Fibroblast of skin of back (primary cell): Measurements from ENCODE around the gene CORO2A.
"Not testable (repeated sequence)": the region's sequence is repeated elsewhere in the genome, so short reads cannot be mapped to it uniquely, and the experiment has no call there.

Experiments used
- DNase-seq: peaks from one replicate; pipeline ENCODE4 v3.0.0-alpha.2; 2013

Gene CORO2A

DNA sequence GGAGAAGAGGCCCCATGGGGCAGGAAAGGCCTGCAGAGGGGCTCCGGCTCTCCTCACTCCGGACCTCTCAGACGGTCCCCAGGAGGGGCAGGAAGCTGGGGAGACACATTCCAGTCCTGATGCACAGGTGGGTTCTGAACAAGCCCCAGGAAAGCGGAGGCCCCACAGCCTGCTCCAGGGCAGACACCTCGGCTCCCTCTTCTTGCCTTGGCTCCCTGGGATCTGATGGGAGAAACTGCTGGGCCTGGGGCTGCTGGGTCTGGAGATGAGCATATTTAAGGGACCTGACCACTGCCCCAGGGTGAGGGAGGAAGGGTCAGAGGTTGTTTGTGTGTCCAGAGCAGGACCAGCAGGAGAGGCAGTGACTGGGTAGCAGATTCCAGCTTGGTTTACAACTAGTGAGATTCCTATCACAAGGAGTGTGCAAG, 1.2 kb downstream of the CORO2A start:
- DNase-seq = no peak

DNA sequence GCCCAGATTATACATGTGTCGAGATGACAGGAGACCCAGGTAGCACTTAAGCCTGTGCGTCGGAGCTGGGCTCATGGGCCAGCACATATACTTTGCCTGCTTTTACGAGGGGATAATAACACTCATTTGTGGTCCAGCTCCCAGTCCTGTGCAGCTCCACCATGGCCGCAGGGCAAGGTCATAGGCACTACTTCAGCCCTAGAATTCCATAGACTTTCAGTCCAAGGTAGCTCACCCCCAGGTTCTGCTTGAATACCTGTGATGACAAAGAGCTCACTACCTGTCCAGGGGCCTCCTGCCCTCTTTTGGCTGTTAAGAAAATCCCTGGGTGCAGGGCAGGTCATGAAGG, 1.7 kb downstream of the CORO2A start:
- no peak for DNase-seq

DNA sequence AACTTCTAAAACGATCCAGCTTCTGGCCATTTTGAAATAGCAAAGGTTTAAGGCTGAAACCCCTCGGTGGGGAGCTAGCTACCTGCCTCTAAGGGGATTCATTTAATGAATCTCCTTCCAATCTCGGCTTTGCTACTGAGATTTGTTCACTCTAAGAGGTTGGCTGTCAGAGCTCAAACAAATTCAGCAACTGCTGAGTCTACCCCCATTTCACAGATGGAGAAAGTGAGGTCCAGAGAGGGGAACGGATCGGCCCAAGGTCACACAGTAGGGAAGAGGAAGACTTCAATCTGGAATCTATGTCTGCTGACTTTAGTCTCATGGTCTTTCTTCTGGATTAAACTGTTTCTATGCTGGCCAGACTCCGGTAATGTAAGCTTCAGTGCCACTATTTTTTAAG, 3.0 kb downstream of the CORO2A start:
- DNase-seq = no peak

DNA sequence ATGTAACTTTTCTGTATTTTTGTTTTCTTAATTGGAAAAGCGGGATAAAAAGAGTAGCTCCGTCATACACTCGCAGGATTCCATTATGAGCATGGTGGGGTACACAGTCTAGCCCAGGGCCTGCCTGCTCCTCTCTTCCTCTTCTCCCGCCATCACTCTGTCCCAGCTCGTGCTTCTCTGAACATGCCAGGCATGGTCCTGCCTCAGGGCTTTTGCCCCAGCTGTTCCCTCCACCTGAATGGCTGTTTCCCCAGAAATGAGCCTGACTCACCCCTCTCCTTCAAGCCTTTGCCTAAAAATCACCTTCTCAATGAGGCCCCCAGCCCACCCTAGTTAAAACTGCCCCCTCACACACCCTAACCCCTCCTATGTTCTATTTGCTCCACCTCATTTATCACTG, 4.5 kb downstream of the CORO2A start:
- no peak for DNase-seq

DNA sequence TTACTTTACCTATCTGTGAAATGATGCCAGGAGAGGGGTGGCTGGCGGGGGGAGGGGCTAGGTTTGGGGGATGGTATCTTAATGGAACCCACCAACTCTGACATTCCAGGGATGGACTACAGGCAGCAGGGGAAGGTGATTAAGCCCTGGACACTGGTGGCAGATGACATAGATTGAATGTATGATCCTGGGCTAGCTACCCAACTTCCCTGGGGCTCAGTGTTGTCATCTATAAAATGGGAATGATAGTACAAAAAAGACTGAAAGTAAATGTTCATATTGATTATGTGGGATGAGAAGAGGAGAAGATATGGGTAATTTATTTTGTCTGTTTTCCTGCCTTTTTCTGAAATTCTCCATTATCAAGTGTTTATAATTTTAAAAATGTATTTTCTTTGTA, 6.2 kb downstream of the CORO2A start:
- no peak for DNase-seq

DNA sequence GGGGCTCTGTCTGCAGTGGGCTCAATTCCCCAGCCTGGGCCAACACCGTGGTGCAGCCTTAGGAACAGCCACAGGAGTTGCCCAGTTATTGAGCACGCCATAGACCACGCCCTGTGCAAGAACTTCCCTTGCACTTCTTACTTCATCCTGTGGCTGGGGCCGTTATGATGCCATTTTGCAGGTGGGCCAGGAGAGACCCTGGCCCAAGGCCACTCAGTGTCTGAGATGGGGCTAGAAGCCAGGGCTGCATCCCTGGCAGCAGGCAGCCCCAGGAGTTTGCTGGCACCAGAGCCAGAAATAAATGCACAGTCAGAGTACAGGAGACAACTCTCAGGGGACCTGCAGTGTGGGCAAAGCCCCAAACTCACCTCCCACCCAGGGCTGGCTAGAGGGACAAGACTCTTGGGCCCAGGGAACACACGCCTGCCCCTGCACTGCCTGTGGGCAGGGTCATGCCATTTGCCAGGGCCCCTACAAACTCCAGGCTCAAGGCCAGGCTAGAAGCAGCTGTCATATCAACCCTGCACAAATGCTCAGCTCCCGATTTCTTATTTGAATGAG, 6.7 kb downstream of the CORO2A start:
- DNase-seq = no peak

DNA sequence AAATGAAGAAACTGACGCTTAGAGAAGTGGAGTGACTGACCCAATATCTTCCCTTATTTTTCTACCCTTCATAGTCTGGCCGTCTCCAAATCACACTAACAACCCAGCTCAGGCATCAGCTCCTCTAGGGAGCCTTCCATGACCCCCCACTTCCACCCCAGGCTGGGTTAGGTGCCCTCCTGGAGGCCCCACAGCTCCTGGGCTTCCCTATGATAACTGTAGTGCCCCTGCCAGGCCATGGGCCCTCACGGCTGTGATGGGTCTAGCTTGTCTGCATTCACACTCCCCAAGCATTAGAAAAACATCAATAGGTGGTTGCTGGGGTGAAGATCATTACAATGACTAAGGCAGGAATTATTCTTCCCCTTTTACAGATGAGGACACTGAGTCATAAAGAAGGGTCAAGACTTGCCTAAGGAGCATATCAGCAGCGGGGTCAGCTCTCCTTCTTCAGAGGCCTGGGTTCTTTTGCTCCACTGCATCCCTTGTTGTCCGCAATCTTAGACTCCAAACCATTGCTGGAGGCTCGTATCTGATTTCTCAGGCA, 7.3 kb downstream of the CORO2A start:
- no peak for DNase-seq

DNA sequence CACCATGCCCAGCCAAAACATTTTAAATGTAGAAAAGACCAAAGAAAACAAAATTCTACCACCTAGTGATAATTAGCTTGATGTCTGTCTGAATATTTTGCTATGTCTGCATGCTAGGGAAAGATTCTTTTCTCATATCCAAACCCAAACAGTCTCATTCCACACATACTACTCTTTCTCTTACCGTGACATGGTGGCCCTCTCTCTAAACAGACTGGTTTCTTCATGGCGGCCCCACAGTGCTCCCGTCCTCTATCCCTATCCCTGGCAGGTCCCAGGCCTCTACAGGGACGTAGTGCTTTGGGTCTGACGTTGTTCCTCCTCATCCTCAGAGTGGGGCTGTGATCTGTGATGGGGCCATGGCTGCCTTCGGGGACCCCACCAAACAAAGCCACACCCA, 8.1 kb downstream of the CORO2A start:
- DNase-seq = no peak

DNA sequence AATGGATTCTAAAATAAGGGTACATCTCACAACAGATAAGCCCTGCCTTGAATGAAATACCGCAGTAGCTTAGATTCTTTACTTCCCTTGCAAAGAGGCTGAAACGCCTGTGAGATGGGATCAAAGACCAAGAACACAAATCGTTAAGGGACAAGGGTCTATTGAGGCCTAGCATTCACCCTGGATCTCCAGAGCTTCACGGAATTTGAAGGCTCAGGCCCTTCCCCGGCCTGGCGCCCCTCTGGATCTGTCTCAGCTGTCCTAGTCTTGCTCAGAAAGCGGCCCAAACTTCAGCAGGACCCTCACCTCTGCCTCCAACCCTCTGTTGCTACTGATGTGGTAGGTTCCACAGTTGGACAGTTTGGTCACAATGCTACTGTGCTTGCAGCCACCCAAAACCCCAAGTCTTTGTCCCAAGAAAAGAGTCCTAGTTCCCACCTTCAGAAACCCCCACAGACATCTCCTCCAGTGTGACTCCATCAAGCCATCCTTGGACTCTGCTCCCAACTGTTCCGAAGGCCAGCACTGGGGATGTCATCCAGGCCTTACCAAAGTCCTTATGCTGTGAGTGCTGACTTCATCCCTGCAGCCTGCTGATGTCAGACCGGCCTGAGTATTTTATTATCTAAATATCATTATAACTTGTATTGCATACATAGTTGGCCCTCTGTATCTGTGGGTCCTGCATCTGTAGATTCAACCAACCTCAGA, 9.4 kb downstream of the CORO2A start:
- DNase-seq = no peak

DNA sequence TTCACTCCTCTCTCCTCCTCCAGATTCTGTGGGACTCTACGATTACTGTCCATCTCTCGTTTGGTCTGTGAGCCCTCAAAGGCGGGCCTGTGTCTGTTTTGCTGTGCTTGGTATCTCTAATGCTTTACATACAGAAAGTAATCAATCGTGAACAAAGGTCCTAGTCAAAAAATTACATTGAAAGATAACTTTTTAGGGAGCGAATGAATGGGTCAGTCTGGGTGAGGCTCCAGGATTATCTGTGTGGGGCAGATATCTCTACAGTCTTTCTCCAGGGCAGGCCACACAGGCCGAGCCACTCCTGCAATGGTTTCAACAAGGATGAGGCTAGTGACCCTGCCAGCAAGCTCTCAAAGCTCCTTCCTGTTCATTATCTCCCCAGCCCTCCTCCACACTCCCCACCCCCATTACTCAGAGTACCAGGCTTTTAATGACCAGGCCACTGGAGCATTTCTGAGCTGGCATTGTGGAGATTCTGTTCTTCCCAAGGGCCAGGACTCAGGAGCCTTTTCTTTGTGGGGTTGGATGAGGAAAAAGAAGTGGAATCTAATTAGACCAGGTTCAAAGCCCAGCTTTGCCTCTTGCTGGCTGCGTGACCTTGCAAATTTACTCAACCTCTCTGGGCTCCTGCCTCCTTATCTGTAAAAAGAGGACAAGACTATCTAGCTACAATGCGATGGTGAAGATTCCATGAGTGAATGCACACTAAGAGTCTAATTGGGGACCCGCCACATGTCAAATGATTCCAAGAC, 10.2 kb downstream of the CORO2A start:
- no peak for DNase-seq

DNA sequence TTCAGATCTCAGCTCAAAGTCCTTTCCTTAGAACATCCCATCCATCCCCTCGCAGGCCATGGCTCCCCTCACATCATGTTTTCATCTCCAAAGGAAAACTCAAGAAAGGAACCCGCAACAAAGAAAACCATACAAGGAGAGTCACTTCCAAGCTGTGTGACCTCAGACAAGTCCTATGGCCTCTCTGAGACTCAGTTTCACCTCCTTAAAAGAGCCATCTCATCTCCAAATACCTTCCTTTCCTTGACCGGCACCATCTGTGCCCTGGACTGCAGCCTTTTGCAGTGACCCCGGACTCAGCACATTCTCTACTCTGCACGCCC, 10.7 kb downstream of the CORO2A start:
- no peak for DNase-seq

DNA sequence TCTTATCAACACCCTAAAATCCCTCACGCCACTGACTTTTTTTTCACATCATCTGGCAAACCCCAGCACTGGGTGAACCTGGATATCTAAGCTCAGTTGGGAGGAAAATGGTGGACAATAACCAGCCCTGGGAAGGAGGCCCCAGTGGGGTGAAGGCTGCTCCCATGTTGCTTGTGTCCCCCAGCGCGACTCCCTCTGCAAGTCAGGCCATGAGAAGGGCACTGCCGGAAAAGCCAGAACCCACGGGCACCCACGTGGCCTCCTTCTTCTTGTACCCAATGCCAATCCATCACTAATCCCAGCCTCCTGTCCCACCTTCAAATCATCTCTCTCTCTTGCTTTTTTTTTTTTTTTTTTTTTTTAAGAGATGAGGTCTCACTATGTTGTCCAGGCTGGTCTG, 11.4 kb downstream of the CORO2A start:
- DNase-seq = no peak

DNA sequence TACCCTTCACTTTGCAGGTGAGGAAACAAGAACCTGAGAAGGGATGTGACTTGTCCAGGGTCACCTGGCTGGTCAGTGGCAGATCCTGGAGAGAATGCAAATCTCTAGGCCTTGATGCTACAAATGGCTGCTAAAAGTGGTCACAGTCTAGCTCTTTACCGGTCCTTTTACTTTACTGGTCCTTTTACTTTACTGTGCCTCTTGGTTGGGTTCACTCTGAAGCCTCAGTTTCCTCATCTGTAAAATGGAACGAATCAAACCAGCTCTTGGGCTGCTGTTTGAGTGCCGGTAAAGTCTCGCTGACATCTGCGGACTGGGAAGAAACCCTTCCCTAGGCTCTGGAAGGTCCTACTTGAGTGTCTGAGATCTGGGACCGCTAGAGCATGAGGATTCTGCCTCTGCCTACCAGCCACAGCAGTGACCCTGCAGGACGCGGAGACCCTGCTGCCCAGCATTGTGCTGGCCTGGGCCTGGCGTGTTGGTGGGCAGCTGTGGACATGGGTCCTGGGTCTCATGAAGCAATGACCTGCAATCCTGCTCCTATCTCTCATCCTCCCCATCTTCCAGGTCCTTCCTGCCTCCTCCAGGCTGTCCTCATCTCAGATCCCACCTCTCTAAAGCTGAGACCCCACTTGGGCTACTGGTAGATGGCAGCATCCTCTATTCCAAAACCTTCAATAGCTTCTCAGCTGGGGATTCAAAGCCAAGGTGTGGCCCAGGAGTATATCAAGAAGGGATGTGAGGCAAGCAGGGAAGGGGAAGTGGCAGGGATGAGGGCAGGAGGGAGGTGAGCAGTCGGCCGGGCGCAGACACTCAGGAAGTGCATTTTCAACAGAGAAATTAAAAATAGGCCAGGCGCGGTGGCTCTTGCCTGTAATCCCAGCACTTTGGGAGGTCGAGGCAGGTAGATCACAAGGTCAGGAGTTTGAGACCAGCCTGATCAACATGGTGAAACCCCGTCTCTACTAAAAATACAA, 13.3 kb downstream of the CORO2A start:
- no peak for DNase-seq

DNA sequence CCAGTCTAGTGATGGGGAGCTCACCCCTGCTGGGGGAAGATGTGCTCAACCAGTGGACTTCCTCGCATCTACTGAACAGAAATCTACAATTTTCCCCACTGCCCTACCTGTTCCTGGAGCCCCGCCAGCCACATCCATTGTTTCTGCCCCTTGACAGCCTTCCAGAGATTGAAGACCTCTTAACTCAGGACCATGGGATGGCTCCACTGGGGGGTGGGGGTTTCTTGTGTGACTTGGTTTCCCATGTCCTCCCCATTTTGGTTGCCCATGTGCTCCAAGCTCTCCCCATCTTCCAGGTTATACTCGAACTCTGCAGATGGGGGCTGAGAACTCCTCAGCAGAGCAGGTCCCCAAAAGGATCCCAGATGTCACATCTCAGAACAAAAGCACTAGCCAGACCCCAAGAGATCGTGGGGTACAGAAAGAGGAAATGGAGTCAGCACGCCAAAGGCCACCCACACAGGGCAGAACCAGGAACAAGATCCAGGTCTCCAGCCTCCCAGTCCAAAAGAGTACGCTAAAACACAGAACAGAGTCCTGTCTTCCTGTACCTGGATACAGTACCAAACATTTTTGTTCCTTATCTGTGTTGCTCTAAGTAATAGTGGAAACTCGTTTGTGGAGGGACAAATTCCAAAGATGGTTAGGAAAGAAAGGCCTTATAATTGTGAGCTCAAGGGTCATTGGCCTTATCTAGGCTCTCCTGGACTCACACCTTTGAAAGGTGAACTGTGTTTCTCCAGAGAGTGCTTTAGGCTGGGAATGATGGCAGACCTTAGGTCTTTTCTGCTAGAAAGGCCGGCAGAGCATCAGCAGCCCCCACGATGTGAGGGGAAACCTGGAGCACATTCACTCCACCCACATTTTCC, 15.8 kb downstream of the CORO2A start:
- no peak for DNase-seq

DNA sequence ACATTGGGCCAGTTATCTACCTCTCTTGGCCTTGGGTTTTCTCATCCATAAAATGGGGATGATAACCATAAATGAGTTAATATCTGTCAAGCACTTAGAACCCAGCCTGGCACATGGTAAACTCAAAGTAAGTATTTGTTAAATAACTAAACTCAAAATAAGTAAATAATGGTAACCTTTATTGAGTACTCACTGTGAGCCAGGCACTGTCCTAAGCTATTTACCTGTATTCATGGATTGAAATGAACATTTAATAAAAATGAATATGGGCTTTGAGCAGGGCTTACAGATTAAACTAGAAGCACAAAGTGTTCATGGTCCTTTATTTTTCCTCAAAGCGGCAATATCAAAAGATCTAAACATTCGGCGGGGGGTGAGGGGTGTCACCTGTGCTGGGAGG, 16.7 kb downstream of the CORO2A start:
- no peak for DNase-seq

DNA sequence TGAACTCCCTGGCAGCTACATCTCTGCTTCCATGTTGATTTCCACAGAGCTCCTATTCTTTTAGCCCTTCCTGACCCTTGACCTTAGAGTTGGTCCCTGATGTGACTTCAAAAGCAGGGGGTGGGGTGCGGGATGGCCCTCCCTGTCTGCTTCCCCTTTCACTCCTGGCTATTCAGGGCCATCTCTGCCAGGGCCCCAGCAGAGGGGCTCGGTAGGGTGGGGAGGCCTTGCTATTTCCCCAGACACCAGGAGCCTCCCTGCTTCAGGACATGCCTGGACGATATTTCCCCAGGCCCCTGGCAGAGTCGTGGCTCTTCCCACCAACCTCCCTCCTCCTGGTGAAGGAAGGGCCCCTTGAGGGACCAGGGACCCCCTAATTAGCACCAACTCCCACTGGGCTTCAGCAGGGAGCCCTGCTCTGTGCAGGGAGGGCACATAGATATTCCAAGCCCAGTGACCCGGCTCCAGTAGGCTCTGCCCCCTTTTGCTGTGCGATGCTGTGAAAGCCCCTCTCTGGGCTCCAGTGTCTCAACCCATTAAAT, 17.3 kb downstream of the CORO2A start:
- DNase-seq = no peak

DNA sequence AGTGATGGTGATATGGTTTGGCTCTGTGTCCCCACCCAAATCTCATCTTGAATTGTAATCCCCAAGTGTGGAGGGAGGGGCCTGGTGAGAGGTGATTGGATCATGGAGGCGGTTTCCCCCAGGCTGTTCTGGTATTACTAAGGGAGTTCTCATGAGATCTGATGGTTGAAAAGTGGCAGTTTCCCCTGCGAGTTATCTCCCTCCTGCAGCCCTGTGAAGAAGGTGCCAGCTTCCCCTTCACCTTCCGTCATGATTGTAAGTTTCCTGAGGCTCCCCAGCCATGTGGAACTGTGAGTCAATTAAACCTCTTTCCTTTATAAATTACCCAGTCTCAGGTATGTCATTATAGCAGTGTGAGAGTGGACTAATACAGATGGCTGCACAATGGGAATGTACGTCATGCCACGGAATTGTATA, 17.9 kb downstream of the CORO2A start:
- not testable (repeated sequence) for DNase-seq

DNA sequence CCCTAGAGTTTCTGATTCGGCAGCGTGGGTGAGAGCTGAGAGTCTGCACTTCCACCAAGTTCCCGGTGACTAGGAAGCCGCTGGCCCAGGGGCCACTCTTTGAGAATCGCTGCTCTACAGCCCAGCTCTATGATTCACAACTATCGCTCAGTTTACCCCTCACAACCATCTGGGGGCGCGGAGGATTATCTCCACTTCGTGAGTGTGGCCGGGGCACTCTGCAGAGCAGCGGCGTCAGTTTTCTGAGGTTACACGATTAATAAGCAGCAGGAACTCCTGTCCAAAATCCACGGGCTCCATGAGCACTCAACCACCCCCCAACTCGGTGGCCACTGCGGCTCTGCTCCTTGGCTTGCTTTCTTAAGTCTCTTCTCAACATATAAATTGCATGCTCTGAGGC, 19.3 kb downstream of the CORO2A start:
- no peak for DNase-seq

DNA sequence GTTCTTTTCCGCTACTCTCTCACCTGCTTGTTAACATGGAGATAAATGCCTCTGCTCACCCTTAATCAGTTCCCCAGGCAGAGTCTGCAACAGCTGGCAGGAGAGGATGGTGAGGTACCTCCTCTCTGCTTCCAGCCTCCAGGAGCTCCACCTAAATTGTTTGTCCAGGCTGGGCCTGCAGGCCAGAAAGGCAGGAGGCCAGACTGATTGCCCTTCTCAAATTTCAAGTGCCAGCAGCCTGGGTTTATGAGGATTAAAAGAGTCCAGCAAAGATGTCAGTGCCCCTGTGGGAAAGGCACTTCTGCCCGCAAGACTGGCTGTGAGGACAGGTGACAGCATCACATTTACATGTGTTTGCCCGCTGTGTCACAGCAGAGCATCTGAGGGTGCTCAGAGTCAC, 19.8 kb downstream of the CORO2A start:
- DNase-seq = no peak

DNA sequence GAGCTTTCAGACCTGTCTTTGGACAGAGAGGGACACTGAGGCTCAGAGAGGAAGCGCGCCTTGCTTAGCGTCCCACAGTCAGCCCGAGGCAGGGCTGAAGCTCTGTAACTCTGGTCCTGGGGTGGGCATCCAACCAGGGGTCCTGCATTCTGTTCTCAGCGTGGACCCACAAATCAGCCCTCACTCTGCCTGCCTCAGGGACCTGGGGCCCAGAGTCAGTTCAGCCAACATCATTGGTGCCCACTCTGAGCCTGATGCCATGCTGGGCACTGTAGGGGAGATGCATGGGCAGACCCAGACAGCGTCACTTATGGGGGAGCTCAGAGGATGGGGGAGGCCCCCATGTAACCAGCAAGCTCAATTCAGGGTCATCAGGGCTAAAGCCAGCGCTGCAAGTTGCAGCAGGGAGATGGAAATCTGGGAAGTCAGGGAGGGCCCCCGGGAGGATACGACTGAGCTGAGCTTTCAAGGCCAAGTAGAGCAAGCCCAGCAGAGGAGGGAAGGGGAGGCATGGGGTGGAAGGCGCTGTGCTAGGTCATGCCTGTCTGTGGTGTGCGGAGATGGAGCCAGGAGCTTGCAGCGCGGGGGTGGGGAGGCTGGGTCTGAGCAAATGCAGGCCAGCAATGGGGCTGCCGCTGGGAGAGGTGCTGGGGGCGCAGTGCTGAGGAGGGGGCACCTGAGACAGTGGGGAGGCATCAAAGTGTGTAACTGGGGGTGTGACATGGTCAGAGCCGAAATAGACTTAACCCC, 21.1 kb downstream of the CORO2A start:
- no peak for DNase-seq
